ENCODE measurements around the gene CARS1. TPM values are rescaled to one million over a fixed set of nuclear protein-coding genes. Genes with fewer than 3 reads are reported as not detected.

The CARS1 gene
- total and polyA plus RNA-seq, 2 of the 8 experiments (the other 6 are each of a cell fraction or from before 2014, with no cell fraction given) = 44.1 to 100 TPM

DNA sequence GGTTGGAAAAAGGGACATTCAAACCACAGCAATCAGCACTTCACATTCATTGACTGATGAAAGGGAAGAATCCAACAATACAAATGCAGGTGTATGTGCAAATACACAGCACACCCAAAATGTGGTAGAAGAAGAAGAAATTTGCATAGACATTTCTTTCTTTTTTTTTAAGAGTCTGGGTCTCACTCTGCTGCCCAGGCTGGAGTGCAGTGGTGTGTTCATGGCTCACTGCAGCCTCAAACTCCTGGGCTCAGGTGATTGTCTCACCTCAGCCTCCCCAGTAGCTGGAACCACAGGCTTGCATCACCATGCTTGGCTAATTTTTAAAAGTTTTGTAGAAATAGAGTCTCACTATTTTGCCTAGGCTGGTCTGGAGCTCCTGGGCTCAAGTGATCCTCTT lies 21.9 kb downstream of the CARS1 start:
- H3K36me3 ChIP-seq (ENCODE audit: control insufficient read depth in 2 of 4, insufficient read depth in 4 of 4, low read length in 3 of 4) = peaks cover 18 to 81% (median 44%) of the 10 kb centered on the region in 4 experiments
- CTCF ChIA-PET (ENCODE audit: partially characterized antibody) = interaction anchor here (0.8 to 20.3 kb wide), 10 partner anchors 12 to 103 kb away, joined by 3 to 434 read pairs (median 4); no protein-coding TSS in a partner anchor

More for the DNA sequence above, 21.9 kb downstream of the CARS1 start:
- H2BK12ac ChIP-seq (ENCODE audit: low read depth, low read length) = no peak overlapping the region
- no peak overlapping the region for H2BK15ac ChIP-seq (ENCODE audit: low read length)
- H4K8ac ChIP-seq (ENCODE audit: extremely low read depth, insufficient read depth, low read length) = no peak overlapping the region
- H4K20me1 ChIP-seq (replicated peaks in 1 of 2; ENCODE audit: control insufficient read depth in 1 of 2, insufficient read depth in 2 of 2, low read length in 2 of 2) = peaks cover 6 to 18% of the 10 kb centered on the region in 2 experiments
- no peak overlapping the region for H2BK120ac ChIP-seq (replicated peaks; ENCODE audit: low read depth, low read length)
- H3K27ac ChIP-seq (ENCODE audit: low read depth, low read length) = no peak overlapping the region
- H3K14ac ChIP-seq (ENCODE audit: insufficient read length) = no peak overlapping the region
- H4K91ac ChIP-seq (replicated peaks; ENCODE audit: insufficient read length, low read length) = no peak overlapping the region
- no peak overlapping the region for H2AFZ ChIP-seq (ENCODE audit: low read length)
- no peaks in the 10 kb centered on the region for H3K79me1 ChIP-seq (ENCODE audit: low read depth, low read length)
- no peak for FAIRE-seq
- no peaks in the 10 kb centered on the region for H3K9me3 ChIP-seq (ENCODE audit: insufficient read depth in 2 of 2, low read depth in 1 of 2, low read length in 1 of 2)
- H3K4me1 ChIP-seq (replicated peaks in 1 of 4; ENCODE audit: control insufficient read depth in 3 of 4, insufficient read depth in 4 of 4, low read length in 3 of 4) = no peaks in the 10 kb centered on the region; a peak in 1 of 7 replicates
- DNase-seq (ENCODE audit: low read depth in 1 of 2, low spot score in 2 of 2) = no peak
- POLR2A ChIA-PET (ENCODE audit: partially characterized antibody) = interaction anchor here (1.1 to 1.8 kb wide), 3 partner anchors 21 to 55 kb away, joined by 4 to 8 read pairs (median 5); no protein-coding TSS in a partner anchor
- no peaks in the 10 kb centered on the region for H3K27me3 ChIP-seq (replicated peaks in 1 of 4; ENCODE audit: control insufficient read depth in 3 of 4, extremely low read depth in 1 of 4, insufficient read depth in 3 of 4, low read length in 3 of 4)
- H3K4me2 ChIP-seq (ENCODE audit: insufficient read depth in 1 of 2, low read depth in 2 of 2, low read length in 2 of 2) = no peak overlapping the region
- no peak overlapping the region for H3K9ac ChIP-seq (replicated peaks in 1 of 4; ENCODE audit: extremely low read depth in 1 of 4, low read depth in 3 of 4, low read length in 3 of 4)
- H3K23me2 ChIP-seq (ENCODE audit: low read depth, low read length) = no peaks in the 10 kb centered on the region
- H3K4me3 ChIP-seq (ENCODE audit: extremely low read depth in 1 of 4, insufficient read depth in 2 of 4, low read depth in 3 of 4, low read length in 4 of 4) = no peak overlapping the region
- no peak overlapping the region for H4K5ac ChIP-seq (ENCODE audit: insufficient read length, low read depth, low read length)
- no peak overlapping the region for H3K4ac ChIP-seq (replicated peaks; ENCODE audit: insufficient read length, low read depth, low read length)
- H3K23ac ChIP-seq (ENCODE audit: insufficient read length) = no peak overlapping the region
- no peak overlapping the region for H2AK5ac ChIP-seq (ENCODE audit: low read depth, low read length)
- H2BK20ac ChIP-seq (ENCODE audit: low read length) = no peak overlapping the region
- TF ChIP-seq FOSL1 (IDR thresholded peaks at IDR 0.05; ENCODE audit: insufficient read depth, low read depth, low read length) (no peak), YY1 (IDR thresholded peaks at IDR 0.05; ENCODE audit: low read depth, low read length) (no peak), CHD2 (IDR thresholded peaks at IDR 0.05; ENCODE audit: low read length) (no peak), CTBP2 (IDR thresholded peaks at IDR 0.05; ENCODE audit: borderline replicate concordance, insufficient read depth, insufficient read length, low read length) (no peak), USF2 (IDR thresholded peaks at IDR 0.05; ENCODE audit: low read length) (no peak), CTCF (IDR thresholded peaks at IDR 0.05; ENCODE audit: control extremely low read depth in 1 of 3, insufficient read depth in 1 of 3, low read depth in 1 of 3, low read length in 3 of 3) (no peak), CBX8 (IDR thresholded peaks at IDR 0.05; ENCODE audit: borderline replicate concordance, low read depth, low read length) (no peak), MAFK (IDR thresholded peaks at IDR 0.05; ENCODE audit: low read depth, low read length) (no peak), RFX5 (IDR thresholded peaks at IDR 0.05; ENCODE audit: borderline replicate concordance, low read depth, low read length) (no peak), TBP (IDR thresholded peaks at IDR 0.05; ENCODE audit: low read depth, low read length) (no peak), HDAC6 (IDR thresholded peaks at IDR 0.05; ENCODE audit: low read depth, low read length) (no peak), SP1 (IDR thresholded peaks at IDR 0.05; ENCODE audit: low read depth, low read length) (no peak)
- no peak overlapping the region for H3K56ac ChIP-seq (replicated peaks; ENCODE audit: insufficient read length, low read depth, low read length)
- H3K18ac ChIP-seq (ENCODE audit: extremely low read depth, low read length) = no peak overlapping the region
- no peak overlapping the region for H2BK5ac ChIP-seq (ENCODE audit: low read depth, low read length)
- H3K79me2 ChIP-seq (ENCODE audit: control insufficient read depth in 1 of 2, insufficient read depth in 2 of 2, low read length in 2 of 2) = peaks cover 0 to 6% of the 10 kb centered on the region in 2 experiments; a peak in 1 of 4 replicates
